ENCODE measurements around the gene HAUS8.
A peak's percentile ranks its signal among the peaks of the same experiment; 100 is the strongest.
"Not testable (repeated sequence)": the region's sequence is repeated elsewhere in the genome, so short reads cannot be mapped to it uniquely, and the experiment has no call there.

The HAUS8 gene

GRCh38 chr19:17020823-17021222 is 54.4 kb downstream of the HAUS8 start:
- in situ Hi-C loops (cut with HindIII; ENCODE audit: low pct_ligation_motif_present, low sequenced_read_pairs): no loop called here
- no peaks in the 10 kb centered on the region for H3K36me3 ChIP-seq (replicated peaks)
- H3K27me3 ChIP-seq (replicated peaks): peaks cover 10% of the 10 kb centered on the region
- no peak for DNase-seq
- TF ChIP-seq CTCF (IDR thresholded peaks at IDR 0.05; ENCODE audit: low read depth, low read length, missing control alignments): no peak
- no peak overlapping the region for H3K4me3 ChIP-seq (ENCODE audit: low read depth, low read length)
- no peak overlapping the region for H3K27ac ChIP-seq

- TF ChIP-seq CTCF (IDR thresholded peaks at IDR 0.05; ENCODE audit: low read depth, low read length, missing control alignments): no peak
- in situ Hi-C loops (cut with HindIII; ENCODE audit: low pct_ligation_motif_present, low sequenced_read_pairs): no loop called here
- DNase-seq: no peak
Measured at GRCh38 chr19:17020385-17020784, 54.9 kb downstream of the HAUS8 start.

DNA sequence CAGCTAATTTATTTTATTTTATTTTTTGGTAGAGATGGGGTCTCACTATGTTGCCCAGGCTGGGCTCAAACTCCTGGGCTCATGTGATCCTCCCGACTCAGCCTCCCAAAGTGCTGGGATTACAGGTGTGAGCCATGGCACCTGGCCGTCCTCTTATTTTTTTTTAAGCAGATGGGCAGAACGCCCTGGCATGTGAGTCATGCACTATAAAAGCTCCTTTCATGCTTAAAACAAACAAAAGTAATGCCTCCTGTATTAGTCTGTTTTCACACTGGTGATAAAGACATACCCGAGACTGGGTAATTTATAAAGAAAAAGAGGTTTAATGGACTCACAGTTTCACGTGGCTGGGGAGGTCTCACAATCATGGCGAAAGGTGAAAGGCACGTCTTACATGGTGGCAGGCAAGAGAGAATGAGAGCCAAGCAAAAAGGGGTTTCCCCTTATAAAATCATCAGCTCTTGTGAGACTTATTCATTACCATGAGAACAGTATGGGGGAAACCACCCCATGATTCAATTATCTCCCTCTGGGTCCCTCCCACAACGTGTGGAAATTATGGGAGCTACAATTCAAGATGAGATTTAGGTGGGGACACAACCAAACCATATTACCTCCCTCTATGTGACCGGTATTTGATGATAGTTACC is 60.9 kb downstream of the HAUS8 start:
- DNase-seq; H3K27ac ChIP-seq; in situ Hi-C loops (cut with HindIII; ENCODE audit: low pct_ligation_motif_present, low sequenced_read_pairs); H3K36me3 ChIP-seq (replicated peaks); H3K27me3 ChIP-seq (replicated peaks); H3K4me3 ChIP-seq (ENCODE audit: low read depth, low read length): not testable (repeated sequence)

More at GRCh38 chr19:17020385-17020784, 54.9 kb downstream of the HAUS8 start:
- Histone ChIP-seq H3K27me3 (replicated peaks) (peaks cover 6% of the 10 kb centered on the region), H3K36me3 (replicated peaks) (no peaks in the 10 kb centered on the region), H3K4me3 (ENCODE audit: low read depth, low read length) (no peak overlapping the region), H3K27ac (no peak overlapping the region)

DNA sequence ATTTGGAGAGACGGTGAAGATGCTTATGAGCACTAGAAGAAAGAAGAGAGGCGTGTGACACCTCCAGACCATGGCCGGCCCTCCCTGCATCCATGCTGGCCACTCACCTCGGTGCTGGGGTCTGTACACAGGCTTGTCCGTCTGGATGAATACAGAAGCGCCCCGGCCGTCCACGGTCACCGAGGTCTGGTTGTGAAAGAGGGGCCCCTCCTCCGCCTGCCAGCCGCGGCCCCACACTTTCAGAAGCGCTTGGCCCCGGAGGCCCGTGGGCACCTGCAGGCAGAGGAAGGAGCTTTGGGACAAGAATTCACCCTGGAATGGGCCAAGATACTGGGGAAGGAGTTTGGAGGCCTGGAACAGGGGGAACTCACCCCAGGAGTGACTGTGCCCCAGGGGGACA is 63.8 kb downstream of the HAUS8 start:
- Histone ChIP-seq H3K27ac (no peak overlapping the region), H3K4me3 (ENCODE audit: low read depth, low read length) (no peak overlapping the region), H3K36me3 (replicated peaks) (no peaks in the 10 kb centered on the region), H3K27me3 (replicated peaks) (no peaks in the 10 kb centered on the region)
- DNase-seq: no peak
- in situ Hi-C loops (cut with HindIII; ENCODE audit: low pct_ligation_motif_present, low sequenced_read_pairs): no loop called here
- no peak for TF ChIP-seq CTCF (IDR thresholded peaks at IDR 0.05; ENCODE audit: low read depth, low read length, missing control alignments)

DNA sequence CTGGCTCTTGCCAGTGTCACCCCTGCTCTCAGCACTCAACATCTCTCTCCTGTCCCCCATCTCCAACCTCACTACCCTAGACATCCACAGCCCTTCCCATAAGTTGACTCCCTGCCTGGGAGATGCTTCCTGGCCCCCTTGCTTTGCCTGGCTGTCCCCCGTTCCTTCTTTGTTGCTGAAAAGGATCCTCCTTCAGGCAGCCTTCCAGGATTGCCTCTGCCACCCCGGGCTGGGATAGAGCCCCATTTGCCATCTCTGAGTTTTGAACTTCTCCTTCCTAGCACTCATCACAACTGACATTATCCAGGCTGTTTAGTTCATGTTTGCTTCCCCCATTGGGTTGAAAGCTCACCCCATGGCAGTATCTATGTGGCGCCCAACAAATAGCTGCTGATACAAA is 68.7 kb downstream of the HAUS8 start:
- Histone ChIP-seq H3K4me3 (ENCODE audit: low read depth, low read length) (no peak overlapping the region), H3K27ac (no peak overlapping the region), H3K36me3 (replicated peaks) (no peaks in the 10 kb centered on the region), H3K27me3 (replicated peaks) (no peaks in the 10 kb centered on the region)
- in situ Hi-C loops (cut with HindIII; ENCODE audit: low pct_ligation_motif_present, low sequenced_read_pairs): no loop called here
- no peak for TF ChIP-seq CTCF (IDR thresholded peaks at IDR 0.05; ENCODE audit: low read depth, low read length, missing control alignments)
- no peak for DNase-seq

DNA sequence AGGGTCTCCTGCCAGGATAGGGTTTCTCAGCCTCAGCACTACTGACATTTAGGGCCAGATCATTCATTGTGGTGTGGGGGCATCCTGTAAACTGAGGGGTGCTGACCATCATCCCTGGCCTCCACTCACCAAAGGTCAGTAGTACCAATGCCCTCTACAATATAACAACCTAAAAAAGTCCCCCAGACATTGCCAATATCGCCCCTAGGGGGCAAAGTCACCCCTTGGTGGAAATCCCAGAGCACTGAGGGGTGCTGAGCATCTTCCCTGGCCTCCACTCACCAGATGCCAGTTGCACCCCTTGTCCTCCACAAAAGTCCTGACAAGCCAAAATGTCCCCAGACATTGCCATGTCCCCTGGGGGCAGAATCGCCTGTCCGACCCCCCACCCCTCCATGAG is 70.3 kb downstream of the HAUS8 start:
- Histone ChIP-seq H3K36me3 (replicated peaks) (no peaks in the 10 kb centered on the region), H3K27me3 (replicated peaks) (no peaks in the 10 kb centered on the region), H3K4me3 (ENCODE audit: low read depth, low read length) (no peak overlapping the region), H3K27ac (no peak overlapping the region)
- peak; percentile 6 for TF ChIP-seq CTCF (IDR thresholded peaks at IDR 0.05; ENCODE audit: low read depth, low read length, missing control alignments)
- no peak for DNase-seq
- in situ Hi-C loops (cut with HindIII; ENCODE audit: low pct_ligation_motif_present, low sequenced_read_pairs): no loop called here

Measured in brain microvascular endothelial cell (primary cell).